Measurements from ENCODE around the gene PPP1R1C.

DNA sequence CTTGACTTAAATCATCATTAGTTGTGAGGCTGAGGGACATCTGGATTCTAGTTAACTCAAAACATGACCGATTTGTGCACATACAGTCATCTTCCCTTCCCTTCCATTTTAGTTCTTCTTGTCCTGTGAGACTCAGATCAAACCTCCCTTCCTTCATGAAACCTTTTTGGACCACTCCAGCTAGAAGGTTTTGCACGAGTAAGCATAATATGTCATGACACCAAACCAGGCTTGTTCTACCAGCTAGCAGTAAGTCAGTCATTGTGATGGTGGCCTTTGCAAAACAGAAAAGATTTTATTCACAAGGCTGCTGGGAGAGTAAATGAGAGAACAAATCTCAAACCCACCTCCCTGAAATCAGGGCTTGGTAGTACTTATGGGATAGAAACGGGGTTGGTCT, 14.3 kb downstream of the PPP1R1C start:
- TF ChIP-seq POLR2A (IDR thresholded peaks at IDR 0.05) = no peak
- TF ChIP-seq, protein P1, sequence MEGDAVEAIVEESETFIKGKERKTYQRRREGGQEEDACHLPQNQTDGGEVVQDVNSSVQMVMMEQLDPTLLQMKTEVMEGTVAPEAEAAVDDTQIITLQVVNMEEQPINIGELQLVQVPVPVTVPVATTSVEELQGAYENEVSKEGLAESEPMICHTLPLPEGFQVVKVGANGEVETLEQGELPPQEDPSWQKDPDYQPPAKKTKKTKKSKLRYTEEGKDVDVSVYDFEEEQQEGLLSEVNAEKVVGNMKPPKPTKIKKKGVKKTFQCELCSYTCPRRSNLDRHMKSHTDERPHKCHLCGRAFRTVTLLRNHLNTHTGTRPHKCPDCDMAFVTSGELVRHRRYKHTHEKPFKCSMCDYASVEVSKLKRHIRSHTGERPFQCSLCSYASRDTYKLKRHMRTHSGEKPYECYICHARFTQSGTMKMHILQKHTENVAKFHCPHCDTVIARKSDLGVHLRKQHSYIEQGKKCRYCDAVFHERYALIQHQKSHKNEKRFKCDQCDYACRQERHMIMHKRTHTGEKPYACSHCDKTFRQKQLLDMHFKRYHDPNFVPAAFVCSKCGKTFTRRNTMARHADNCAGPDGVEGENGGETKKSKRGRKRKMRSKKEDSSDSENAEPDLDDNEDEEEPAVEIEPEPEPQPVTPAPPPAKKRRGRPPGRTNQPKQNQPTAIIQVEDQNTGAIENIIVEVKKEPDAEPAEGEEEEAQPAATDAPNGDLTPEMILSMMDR (IDR thresholded peaks at IDR 0.05) = no peak
